Fibroblast of peridontal ligament (primary cell): ENCODE data around the gene OR2F1.
A peak's percentile ranks its signal among the peaks of the same experiment; 100 is the strongest.

Experiments
- DNase-seq: peaks from one replicate; pipeline ENCODE4 v3.0.0-alpha.2; 2010; ENCODE audit errors: extremely low read depth

The OR2F1 gene, protein sequence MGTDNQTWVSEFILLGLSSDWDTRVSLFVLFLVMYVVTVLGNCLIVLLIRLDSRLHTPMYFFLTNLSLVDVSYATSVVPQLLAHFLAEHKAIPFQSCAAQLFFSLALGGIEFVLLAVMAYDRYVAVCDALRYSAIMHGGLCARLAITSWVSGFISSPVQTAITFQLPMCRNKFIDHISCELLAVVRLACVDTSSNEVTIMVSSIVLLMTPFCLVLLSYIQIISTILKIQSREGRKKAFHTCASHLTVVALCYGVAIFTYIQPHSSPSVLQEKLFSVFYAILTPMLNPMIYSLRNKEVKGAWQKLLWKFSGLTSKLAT

DNA sequence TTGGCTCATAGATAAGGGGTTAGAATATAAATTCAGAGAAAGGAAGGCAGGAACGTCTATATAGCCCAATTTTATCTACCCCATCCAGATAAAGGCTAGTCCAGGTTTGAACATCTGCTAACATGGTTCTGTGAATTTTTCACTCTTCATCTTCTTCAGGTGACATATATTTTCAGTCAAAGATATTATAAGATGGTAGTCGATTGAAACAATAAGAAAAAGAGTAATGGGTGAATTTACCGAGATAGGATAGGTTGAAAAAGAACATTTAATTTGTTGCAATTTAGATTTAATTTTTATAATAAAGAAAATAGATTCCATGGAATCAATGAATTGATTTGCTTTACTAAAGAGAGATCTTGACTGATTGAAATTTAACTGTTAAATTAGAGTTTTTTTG lies at the start of gene OR2F1:
TSS of gene OR2F1 (plus strand) at position 301 of the 400 bp plus-strand sequence. CDS start 5,127 bp downstream, outside the sequence.
- no peak for DNase-seq

- DNase-seq: no peak
Observed at GRCh38 chr7:143905509-143905908, 49.1 kb upstream of the OR2F1 start.

GRCh38 chr7:143906151-143906550 lies 48.5 kb upstream of the OR2F1 start:
- no peak for DNase-seq

DNA sequence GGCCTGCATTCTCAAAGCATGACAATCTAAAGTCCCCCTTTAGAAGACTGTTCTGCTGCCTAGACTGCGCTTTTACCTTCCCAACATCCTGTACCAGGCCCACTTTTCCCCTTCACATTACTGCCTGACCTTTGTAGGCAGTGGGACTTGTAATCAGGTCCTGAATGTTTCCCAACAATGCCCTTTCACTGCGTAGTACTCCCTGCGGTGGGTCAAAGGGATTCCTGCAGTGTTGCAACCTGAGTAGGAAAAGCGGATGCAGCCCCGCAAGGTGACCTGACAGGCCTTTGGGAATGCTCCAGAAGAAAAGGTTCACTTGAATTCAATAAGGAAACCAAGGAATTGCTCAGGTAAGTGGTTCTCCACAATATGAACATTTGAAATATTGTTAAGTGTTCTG lies 47.7 kb upstream of the OR2F1 start:
- no peak for DNase-seq

- DNase-seq: no peak
Observed at GRCh38 chr7:143908120-143908519, 46.5 kb upstream of the OR2F1 start.

GRCh38 chr7:143909863-143910262 lies 44.8 kb upstream of the OR2F1 start:
- peak; percentile 33 for DNase-seq

- DNase-seq: no peak
Observed at GRCh38 chr7:143910473-143911248, 44.0 kb upstream of the OR2F1 start.

DNA sequence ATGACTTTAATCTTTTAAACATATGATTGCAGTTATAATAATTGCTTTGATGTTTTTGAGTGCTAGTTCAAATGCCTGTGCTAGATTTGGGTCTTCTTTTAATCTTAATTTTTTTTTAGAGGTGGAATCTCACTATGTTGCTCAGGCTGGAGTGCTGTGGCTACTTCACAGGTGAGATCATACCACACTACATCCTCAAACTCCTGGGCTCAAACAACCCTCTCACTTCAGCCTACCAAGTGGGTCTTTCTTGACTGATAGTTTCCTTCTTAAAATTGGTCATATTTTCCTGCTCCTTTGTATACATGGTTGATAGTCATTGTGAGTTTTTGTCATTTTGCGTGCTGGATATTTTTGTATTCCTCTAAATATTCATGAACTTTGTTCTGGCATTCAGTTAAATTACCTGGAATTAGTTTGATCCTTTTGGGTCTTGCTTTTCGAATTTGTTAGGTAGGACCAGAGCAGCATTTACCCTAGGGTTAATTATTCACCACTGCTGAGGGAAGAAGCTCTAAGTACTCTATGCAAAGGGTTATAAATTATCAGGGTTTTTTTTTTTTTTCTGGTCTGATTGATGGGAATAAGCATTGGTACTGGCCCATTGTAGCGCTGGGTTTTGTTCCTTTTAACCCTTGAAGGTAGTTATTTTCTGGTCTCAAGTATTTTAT lies 40.6 kb upstream of the OR2F1 start:
- no peak for DNase-seq

GRCh38 chr7:143914938-143915652 lies 39.5 kb upstream of the OR2F1 start:
- no peak for DNase-seq

DNA sequence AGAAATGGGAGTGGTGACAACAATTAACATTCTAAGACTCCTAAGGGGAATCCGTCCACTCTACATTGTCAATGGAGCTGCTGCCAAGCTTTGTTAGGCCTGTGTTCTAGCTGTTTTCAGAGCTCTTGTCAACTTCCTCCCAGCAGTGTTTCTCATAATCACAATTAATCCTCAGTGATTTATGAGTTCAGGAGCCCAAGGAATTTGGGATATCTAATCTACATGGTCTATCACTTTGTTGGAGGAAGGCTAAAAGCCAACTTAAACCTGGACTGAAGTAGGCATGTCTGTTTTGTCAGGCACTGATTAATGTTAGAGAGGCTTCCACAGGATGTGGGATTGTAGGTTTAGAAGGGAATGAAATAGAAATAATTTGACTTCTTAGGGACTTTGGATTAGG lies 29.8 kb upstream of the OR2F1 start:
- no peak for DNase-seq

GRCh38 chr7:143929224-143929920 lies 25.3 kb upstream of the OR2F1 start:
- no peak for DNase-seq

GRCh38 chr7:143931739-143932138 lies 22.9 kb upstream of the OR2F1 start:
- peak; percentile 26 for DNase-seq

DNA sequence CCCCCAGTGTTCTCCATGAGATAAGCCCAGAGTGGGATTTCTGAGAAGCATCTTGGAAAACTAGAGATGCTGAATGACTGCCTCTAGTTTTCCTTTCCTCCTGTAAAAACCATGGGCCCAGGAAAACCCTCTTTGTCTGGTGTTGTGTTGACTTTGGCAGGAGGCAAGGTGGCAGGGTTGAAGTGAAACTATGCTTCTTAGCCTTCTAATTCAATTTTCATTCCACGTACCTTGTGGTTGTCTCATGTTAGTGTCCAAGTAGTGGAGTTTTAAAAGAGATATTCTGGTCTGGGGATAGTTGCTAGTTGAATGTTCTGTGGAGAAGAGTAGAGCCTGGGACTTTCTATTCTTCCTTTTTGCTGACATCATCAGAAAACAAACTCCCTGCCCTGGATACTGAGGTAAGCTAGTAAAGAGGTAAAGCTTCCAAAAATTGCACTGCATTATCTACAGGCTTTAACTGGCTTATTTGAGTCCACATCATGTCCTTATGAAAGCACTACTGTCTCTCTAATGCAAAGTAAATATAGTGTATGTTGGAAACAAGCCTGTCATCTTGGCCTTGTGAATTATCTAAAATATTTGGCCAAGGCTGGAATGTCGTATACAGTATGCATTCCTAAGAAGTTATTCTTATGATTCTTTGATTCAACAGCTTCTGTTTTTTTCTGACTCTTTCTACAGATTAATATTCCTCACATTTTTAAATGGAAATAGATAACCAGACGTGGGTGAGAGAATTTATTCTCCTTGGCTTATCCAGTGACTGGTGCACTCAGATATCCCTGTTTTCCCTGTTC lies 19.9 kb upstream of the OR2F1 start, which contains the start of gene OR2F2:
TSS of gene OR2F2 (plus strand) at position 708 of the 800 bp plus-strand sequence. CDS start at position 708, 0 bp downstream.
- DNase-seq: peak; percentile 73

DNA sequence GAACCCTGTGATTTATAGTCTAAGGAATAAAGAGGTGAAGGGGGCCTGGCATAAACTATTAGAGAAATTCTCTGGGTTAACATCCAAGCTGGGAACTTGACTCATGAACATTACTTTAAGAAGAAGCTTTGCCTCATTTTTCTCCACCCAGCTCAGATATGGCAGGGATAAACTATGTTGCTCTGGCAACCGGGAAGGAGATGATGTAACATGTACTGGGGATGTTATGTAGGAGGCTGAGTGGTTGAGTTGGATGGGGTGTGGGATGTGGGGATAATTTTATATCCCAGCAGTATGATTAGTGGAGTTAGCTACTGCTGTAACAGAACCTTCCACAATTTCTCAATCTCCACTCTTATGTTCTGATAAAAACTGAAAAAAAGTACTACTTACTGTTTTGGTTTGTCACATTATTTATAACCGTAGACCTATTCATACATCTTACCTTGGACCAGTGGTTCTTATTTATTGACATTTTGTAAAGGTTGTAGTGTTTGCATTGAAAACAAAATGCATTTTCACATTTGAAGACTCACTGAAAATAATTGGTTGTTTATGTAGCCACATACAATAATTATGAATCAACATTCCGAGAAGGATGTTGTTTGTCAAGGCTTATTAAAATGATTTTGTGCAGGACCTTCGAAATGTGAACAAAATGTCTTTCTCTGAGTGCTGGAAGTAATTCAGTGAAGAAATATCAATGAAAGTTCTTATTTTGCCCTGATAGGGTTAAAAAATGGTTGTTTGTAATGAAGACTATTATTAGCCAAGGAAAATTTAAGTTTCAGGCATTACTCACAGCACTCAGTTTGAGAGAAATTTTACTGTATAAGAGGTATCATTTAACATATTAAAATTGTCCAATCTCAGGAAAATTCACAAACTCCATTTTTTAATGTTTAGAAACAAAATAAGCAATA lies 18.3 kb upstream of the OR2F1 start:
- DNase-seq: peak; percentile 81

- DNase-seq: no peak
Observed at GRCh38 chr7:143938379-143939243, 16.0 kb upstream of the OR2F1 start.

DNA sequence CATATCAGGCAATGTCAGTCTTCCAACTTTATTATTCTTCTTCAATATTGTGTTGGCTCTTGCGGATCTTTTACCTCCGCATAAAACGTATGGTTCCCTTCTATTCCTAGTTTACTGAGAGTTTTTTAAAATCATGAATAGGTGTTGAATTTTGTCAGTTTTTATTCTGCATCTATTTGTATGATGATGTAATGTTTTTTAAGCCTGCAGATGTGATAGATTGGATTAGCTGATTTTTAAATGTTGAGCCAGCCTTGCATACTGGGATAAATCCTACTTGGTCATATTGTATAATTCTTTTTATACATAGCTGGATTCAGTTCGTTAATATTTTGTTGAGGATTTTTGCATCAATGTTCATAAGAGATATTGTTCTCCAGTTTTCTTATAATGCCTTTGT lies 9.2 kb upstream of the OR2F1 start:
- DNase-seq: no peak

DNA sequence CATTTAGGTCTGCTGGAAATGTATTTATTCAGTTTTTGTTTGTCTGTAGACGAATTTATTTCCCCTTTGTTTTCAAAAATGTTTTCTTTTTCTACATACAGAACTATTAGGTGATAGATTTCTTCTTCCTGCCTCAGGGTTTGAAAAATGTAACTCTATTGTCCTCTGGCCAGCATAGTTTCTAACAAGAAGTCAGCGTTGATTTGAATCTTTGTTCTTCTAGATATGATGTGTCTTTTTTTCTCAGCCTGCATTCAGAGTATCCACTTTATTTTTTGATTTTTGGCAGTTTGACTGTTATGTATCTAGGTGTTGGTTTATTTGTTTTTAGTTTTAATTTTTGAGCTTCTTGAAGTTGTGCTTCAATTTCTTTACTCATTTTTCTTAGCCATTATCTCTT lies 7.5 kb upstream of the OR2F1 start:
- no peak for DNase-seq

DNA sequence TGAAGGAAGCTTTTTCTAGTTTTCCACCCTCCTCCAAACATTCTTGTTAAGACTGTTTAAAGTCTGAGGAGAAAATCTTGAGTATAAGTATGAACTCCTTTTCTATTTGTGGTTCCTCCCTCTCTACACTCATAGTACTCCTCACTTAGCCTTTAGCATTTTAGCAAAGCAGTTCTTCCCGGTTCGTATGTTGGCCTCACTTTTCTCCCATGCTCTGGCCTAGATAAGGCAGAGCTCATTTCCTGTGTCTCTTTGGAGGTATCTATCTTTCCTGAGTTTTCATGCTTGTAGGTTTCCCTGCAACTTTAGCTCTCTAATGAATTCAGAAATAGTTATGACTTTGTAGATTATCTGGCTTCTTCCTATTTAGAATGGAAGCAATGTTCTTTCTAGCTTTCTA lies 5.9 kb upstream of the OR2F1 start:
- DNase-seq: no peak
